ENCODE results near the gene B4GALNT4. TPM values are rescaled to one million over a fixed set of nuclear protein-coding genes. Genes with fewer than 3 reads are reported as not detected.

B4GALNT4 gene
- total and polyA plus RNA-seq, 2 of the 13 experiments (the other 11 are each of a cell fraction or from before 2014, with no cell fraction given): 30.5 to 50.1 TPM

DNA sequence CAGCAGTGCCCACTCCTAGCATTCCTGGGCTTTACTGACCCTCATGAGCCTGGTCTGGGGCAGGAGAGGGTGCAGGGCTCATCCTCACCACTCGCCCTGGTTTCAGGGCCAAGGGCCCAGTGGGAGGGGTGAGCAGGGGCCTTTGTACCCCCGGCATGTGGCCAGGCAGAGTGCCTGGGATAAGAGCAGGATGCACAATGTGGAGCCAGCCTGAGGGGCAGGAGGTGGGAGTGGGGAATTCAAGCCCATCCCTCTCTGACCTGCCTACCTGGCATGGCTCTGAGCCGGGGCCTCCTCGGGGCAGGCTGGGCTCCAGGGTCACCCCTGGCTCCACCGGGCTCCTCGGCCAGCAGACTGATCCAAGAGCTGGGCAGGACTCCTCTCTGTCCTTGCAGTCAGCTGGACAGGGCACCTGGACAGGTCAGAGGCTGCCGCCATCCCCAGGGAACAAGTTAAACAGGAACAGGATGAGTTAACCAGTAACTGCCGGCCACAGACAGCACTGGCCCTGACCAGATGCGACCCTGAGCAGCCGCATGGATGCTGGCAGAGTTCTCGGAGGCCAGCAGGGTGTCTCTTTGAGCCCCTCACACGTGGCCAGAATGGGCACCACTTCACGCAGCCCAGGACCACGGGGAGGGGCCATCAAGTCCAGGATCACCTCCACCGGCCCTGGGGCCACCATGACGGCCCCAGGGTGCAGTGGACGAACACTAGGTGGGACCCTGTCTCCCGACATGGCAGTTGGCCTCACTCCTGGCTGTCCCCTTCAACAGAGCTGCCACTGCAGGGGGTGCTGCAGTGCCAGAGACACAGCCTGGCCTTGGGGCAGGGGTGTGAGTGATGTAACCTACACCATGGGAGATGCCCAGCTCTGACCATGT is 40.5 kb downstream of the B4GALNT4 start (continued):
- TF ChIP-seq ZHX1 (CRISPR knock-in tag; IDR thresholded peaks at IDR 0.05; ENCODE audit: low read depth): no peak; the same call in 1 of the 2 replicates
- no peak for TF ChIP-seq FOXP1 (IDR thresholded peaks at IDR 0.05)
- no peak for TF ChIP-seq FOXP1 (CRISPR knock-in tag; IDR thresholded peaks at IDR 0.05)
- TF ChIP-seq MTERF4 (CRISPR knock-in tag; IDR thresholded peaks at IDR 0.05): peak; percentile 50; the same call in 1 of the 2 replicates
- TF ChIP-seq, protein P1, sequence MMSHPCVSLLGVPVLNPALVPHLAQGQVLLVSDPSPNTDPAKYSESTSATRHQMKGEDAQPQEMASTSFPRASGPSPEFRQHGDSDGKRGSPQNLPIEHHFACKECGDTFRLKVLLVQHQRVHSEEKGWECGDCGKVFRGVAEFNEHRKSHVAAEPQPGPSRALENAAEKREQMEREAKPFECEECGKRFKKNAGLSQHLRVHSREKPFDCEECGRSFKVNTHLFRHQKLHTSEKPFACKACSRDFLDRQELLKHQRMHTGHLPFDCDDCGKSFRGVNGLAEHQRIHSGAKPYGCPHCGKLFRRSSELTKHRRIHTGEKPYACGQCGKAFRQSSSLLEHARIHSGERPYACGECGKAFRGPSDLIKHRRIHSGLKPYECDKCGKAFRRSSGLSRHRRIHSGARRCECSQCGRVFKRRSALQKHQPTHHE (CRISPR knock-in tag; IDR thresholded peaks at IDR 0.05; ENCODE audit: borderline replicate concordance): no peak
- TF ChIP-seq ZNF709 (CRISPR knock-in tag; IDR thresholded peaks at IDR 0.05): peak; percentile 30; the same call in 1 of the 2 replicates
- TF ChIP-seq, protein P2, sequence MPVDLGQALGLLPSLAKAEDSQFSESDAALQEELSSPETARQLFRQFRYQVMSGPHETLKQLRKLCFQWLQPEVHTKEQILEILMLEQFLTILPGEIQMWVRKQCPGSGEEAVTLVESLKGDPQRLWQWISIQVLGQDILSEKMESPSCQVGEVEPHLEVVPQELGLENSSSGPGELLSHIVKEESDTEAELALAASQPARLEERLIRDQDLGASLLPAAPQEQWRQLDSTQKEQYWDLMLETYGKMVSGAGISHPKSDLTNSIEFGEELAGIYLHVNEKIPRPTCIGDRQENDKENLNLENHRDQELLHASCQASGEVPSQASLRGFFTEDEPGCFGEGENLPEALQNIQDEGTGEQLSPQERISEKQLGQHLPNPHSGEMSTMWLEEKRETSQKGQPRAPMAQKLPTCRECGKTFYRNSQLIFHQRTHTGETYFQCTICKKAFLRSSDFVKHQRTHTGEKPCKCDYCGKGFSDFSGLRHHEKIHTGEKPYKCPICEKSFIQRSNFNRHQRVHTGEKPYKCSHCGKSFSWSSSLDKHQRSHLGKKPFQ (CRISPR knock-in tag; IDR thresholded peaks at IDR 0.05; ENCODE audit: insufficient replicate concordance): peak; percentile 65
- TF ChIP-seq TCF7L2 (IDR thresholded peaks at IDR 0.05; ENCODE audit: low read depth, low read length): no peak
- peak; percentile 72; the same call in 1 of the 2 replicates for TF ChIP-seq POLR2G (IDR thresholded peaks at IDR 0.05; ENCODE audit: low read depth, low read length)
- TF ChIP-seq, protein P3, sequence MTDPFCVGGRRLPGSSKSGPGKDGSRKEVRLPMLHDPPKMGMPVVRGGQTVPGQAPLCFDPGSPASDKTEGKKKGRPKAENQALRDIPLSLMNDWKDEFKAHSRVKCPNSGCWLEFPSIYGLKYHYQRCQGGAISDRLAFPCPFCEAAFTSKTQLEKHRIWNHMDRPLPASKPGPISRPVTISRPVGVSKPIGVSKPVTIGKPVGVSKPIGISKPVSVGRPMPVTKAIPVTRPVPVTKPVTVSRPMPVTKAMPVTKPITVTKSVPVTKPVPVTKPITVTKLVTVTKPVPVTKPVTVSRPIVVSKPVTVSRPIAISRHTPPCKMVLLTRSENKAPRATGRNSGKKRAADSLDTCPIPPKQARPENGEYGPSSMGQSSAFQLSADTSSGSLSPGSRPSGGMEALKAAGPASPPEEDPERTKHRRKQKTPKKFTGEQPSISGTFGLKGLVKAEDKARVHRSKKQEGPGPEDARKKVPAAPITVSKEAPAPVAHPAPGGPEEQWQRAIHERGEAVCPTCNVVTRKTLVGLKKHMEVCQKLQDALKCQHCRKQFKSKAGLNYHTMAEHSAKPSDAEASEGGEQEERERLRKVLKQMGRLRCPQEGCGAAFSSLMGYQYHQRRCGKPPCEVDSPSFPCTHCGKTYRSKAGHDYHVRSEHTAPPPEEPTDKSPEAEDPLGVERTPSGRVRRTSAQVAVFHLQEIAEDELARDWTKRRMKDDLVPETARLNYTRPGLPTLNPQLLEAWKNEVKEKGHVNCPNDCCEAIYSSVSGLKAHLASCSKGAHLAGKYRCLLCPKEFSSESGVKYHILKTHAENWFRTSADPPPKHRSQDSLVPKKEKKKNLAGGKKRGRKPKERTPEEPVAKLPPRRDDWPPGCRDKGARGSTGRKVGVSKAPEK (CRISPR knock-in tag; IDR thresholded peaks at IDR 0.05; ENCODE audit: borderline replicate concordance): no peak
- TF ChIP-seq ZMYM3 (CRISPR knock-in tag; IDR thresholded peaks at IDR 0.05): no peak; the same call in 1 of the 2 replicates
- no peak for TF ChIP-seq ZNF207 (IDR thresholded peaks at IDR 0.05; ENCODE audit: borderline replicate concordance)
- no peak for TF ChIP-seq TP53 (CRISPR knock-in tag; conservative IDR thresholded peaks at IDR 0.05)
- no peak for TF ChIP-seq KAT2B (IDR thresholded peaks at IDR 0.05; ENCODE audit: borderline replicate concordance, low read depth, low read length)
- no peak for TF ChIP-seq DMTF1 (CRISPR knock-in tag; IDR thresholded peaks at IDR 0.05)
- no peak for TF ChIP-seq TCF7 (IDR thresholded peaks at IDR 0.05; ENCODE audit: low read depth)
